BJ (cell line): ENCODE data around the gene POLH. TPM values are rescaled to one million over a fixed set of nuclear protein-coding genes. Genes with fewer than 3 reads are reported as not detected.
"Not testable (repeated sequence)": the region's sequence is repeated elsewhere in the genome, so short reads cannot be mapped to it uniquely, and the experiment has no call there.

Source experiments
- CTCF ChIA-PET: fragments of 350-600 bp; formaldehyde crosslinking; extraction: SDS; loops from one replicate; lab custom pipeline; 2021; ENCODE audit warnings: antibody characterized with exemption, inconsistent platforms; lab: Yijun Ruan, JAX
- POLR2A ChIA-PET: fragments of 300-600 bp; sonication (Branson Sonifier 250); formaldehyde crosslinking; extraction: SDS; loops from one replicate; lab custom pipeline; 2021; ENCODE audit warnings: antibody characterized with exemption; lab: Charles Lee
- DNase-seq: peaks from one replicate; pipeline ENCODE4 v3.0.0-alpha.2; 2011; ENCODE audit warnings: low read depth
- H3K27me3 ChIP-seq: 2 replicates; pipeline ENCODE4 v1.6.0; 2011; ENCODE audit warnings: low read length; ENCODE audit not compliant: control insufficient read depth, insufficient read depth
- H3K36me3 ChIP-seq: 2 replicates; pipeline ENCODE4 v1.5.1; 2011; ENCODE audit warnings: low read length; ENCODE audit not compliant: control insufficient read depth, insufficient read depth
- H3K4me3 ChIP-seq: 2 replicates; pipeline ENCODE4 v1.5.1; 2011; ENCODE audit warnings: low read depth, mild to moderate bottlenecking, control low read depth, low read length
- CTCF ChIP-seq: IDR thresholded peaks from 2 replicates; pipeline ENCODE4 v1.5.1; 2011; ENCODE audit warnings: low read depth, mild to moderate bottlenecking, control low read depth, inconsistent platforms, low read length, moderate library complexity; ENCODE audit not compliant: insufficient read depth
- polyA plus RNA-seq: library from polyadenylated mRNA; depleted of rRNA; stranded (reverse); fragments of >200 nt; gene quantifications from 2 replicates; pipeline ENCODE4 v1.2.3, GENCODE V29; 2011

POLH gene
- polyA plus RNA-seq, 1 experiment, result 19.6 TPM

DNA sequence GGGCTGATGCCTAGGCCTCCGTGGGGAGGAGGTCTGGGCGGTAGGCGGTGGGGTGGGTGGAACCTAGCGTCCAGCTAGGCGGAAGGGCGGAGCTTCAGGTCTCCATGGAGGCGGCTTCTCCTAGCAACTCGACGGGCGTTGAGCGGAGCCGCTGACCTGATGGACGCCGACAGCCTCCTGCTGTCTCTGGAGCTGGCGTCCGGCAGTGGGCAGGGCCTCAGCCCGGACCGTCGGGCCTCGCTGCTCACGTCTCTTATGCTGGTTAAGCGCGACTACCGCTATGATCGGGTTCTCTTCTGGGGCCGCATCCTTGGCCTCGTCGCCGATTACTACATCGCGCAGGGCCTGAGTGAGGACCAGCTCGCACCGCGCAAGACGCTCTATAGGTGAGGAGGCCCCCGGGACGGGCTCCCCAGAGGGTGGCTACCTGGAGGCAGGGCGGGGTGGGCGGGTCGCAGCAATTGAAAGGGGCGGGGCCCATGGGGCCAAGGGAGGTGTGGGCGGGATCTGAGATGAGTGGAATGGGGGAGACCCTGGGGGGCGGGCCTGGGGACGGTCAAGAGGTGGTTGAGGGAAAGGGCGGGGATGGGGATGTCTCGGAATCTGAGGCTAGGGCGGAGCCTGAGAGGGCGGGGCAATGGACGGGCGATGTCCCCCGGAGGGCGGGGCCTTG lies 69.1 kb downstream of the POLH start, which contains the start of gene RSPH9:
Gene RSPH9 (plus strand): TSS at position 97 of the 673 bp plus-strand sequence. CDS start 63 bp downstream, at position 160.
- peaks cover 3% of the 10 kb centered on the region for H3K36me3 ChIP-seq
- ChIA-PET CTCF (interaction anchor here (1.0 to 7.3 kb wide), 5 partner anchors 9 to 429 kb away, joined by 3 to 50 read pairs (median 3); no protein-coding TSS in a partner anchor), POLR2A (interaction anchor here (0.8 to 1.9 kb wide), 2 partner anchors 9 to 16 kb away, joined by 4 to 10 read pairs; partner anchors contain the start of gene GTPBP2)
- TF ChIP-seq CTCF, result no peak
- no peaks in the 10 kb centered on the region for H3K27me3 ChIP-seq
- H3K4me3 ChIP-seq, result peak within 1 kb of the TSS; percentile 47
- no peak for DNase-seq

GRCh38 chr6:43645613-43645964 lies 69.6 kb downstream of the POLH start:
- CTCF ChIA-PET, result interaction anchor here (1.0 to 7.3 kb wide), 3 partner anchors 21 to 429 kb away, joined by 3 to 50 read pairs (median 3); no protein-coding TSS in a partner anchor
- TF ChIP-seq CTCF, result no peak
- Histone ChIP-seq H3K27me3 (no peaks in the 10 kb centered on the region), H3K36me3 (no peaks in the 10 kb centered on the region; the same call in 1 of the 2 replicates), H3K4me3 (peak overlapping the region; percentile 47)
- POLR2A ChIA-PET, result interaction anchor here (0.8 to 1.9 kb wide), 2 partner anchors 10 to 16 kb away, joined by 4 to 10 read pairs; partner anchors contain the start of gene GTPBP2
- no peak for DNase-seq

DNA sequence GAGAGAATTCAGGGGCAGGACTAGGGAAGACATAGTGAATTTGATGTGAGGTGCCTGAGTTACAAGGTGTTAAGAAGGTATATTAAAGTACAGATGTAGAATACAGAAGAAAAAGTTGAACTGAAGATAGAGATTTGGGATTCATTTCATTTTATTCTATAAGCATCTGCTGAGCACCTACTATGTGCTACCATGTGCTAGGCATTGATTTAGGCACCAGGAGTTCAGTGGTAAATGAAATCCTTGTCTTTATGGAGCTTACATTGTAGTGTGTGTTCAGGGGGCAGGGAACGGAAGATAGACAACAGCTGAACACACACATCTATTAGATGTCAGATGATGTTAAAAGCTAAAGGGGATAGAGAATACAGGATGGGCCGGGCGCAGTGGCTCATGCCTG lies 71.6 kb downstream of the POLH start:
- Histone ChIP-seq H3K4me3 (no peak overlapping the region), H3K27me3 (no peaks in the 10 kb centered on the region), H3K36me3 (no peaks in the 10 kb centered on the region)
- ChIA-PET CTCF (interaction anchor here (0.8 to 7.3 kb wide), 3 partner anchors 19 to 451 kb away, joined by 3 to 50 read pairs (median 4); no protein-coding TSS in a partner anchor), POLR2A (no interaction called here)
- TF ChIP-seq CTCF, result no peak
- no peak for DNase-seq

- no peak for DNase-seq
- POLR2A ChIA-PET, result no interaction called here
- Histone ChIP-seq H3K36me3 (no peaks in the 10 kb centered on the region), H3K4me3 (no peak overlapping the region), H3K27me3 (no peaks in the 10 kb centered on the region)
- no peak for TF ChIP-seq CTCF
- CTCF ChIA-PET, result interaction anchor here (1.3 to 7.3 kb wide), 2 partner anchors 18 to 450 kb away, joined by 3 to 50 read pairs; no protein-coding TSS in a partner anchor
Observed at GRCh38 chr6:43648248-43648647, 72.3 kb downstream of the POLH start.

DNA sequence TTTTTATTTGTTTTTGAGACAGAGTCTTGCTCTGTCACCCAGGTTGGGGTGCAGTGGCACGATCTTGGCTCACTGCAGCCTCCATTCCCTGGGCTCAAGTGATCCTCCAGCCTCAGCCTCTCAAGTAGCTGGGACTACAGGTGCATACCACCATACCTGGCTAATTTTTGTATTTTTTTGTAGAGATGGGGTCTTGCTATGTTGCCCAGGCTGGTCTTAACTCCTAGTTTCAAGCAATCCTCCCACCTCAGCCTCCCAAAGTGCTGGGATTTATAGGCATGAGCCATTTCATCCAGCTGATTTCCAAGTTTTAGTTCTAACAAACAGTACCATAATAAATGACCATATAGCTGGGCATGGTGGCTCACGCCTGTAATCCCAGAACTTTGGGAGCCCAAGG lies 76.8 kb downstream of the POLH start:
- DNase-seq, H3K27me3 ChIP-seq, H3K36me3 ChIP-seq, POLR2A ChIA-PET, H3K4me3 ChIP-seq: not testable (repeated sequence)
- CTCF ChIA-PET, result interaction anchor here (2.5 kb wide), 1 partner anchor 14 kb away, joined by 11 read pairs; no protein-coding TSS in a partner anchor
